HEK293T (cell line): Measurements from ENCODE around the gene CAMK2A.

Experiments
- ELF4 ChIP-seq: fragments of 450-650 bp; IDR thresholded peaks from 2 replicates; pipeline ENCODE4 v1.6.1; 2017; ENCODE audit warnings: antibody characterized with exemption
- FOXK2 ChIP-seq: fragments of 450-650 bp; IDR thresholded peaks from 2 replicates; pipeline ENCODE4 v1.6.1; 2016; ENCODE audit warnings: mild to moderate bottlenecking
- SP1 ChIP-seq: fragments of 450-650 bp; IDR thresholded peaks from 2 replicates; pipeline ENCODE4 v1.6.1; 2017
- TARDBP ChIP-seq: fragments of 450-650 bp; IDR thresholded peaks from 2 replicates; pipeline ENCODE4 v1.6.1; 2016

DNA sequence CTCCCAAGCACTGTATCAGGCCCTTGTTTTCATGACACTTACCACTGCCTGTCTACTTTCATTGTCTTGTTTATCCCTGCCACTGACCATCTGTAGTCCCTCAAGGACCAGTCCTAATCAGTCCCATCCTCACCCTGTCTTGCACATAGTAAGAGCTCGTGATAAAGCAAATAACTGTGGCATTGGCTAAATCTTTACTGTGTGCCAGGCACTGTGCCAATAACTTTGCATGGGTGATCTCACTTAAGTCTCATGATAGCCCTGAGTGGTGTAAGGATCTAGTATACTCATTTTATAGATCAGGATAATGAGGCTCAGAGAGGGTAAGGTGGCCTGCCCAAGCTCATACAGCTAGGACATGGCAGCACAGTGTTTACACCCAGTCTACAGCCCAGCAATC, 117.4 kb downstream of the CAMK2A start:
- TF ChIP-seq SP1 (no peak), FOXK2 (no peak), ELF4 (no peak), TARDBP (no peak)
